ENCODE data around the gene DIPK1B. TPM values are rescaled to one million over a fixed set of nuclear protein-coding genes. Genes with fewer than 3 reads are reported as not detected.

DIPK1B gene
- total and polyA plus RNA-seq, 2 experiments from 2014 or later: 18.7 to 60.0 TPM

GRCh38 chr9:136762915-136763648 lies 50.7 kb downstream of the DIPK1B start:
- Mint-ChIP-seq H3K27me3 (ENCODE audit: insufficient read depth, low read depth, poor library complexity) (peaks cover 6% of the 10 kb centered on the region), H3K4me3 (peak overlapping the region; percentile 57; the same call in 2 of the 3 replicates), H3K36me3 (ENCODE audit: low read depth) (peaks cover 3% of the 10 kb centered on the region; the same call in 2 of the 3 replicates), H3K27ac (no peak overlapping the region), H3K9me3 (peaks cover 13% of the 10 kb centered on the region), H3K4me1 (peaks cover 13% of the 10 kb centered on the region)
- Histone ChIP-seq H4K20me1 (replicated peaks; ENCODE audit: insufficient read depth) (no peaks in the 10 kb centered on the region), H3K4me3 (peak overlapping the region; percentile 51), H3K4me1 (ENCODE audit: insufficient read depth) (no peaks in the 10 kb centered on the region), H3K79me2 (replicated peaks; ENCODE audit: insufficient read depth) (no peaks in the 10 kb centered on the region), H3K9me2 (ENCODE audit: insufficient read depth) (no peaks in the 10 kb centered on the region), H3F3A (replicated peaks; ENCODE audit: low read depth) (0 out of 2 replicates have a peak, but pooled peaks cover 5% of the 10 kb centered on the region), H3K36me3 (ENCODE audit: insufficient read depth) (no peaks in the 10 kb centered on the region), H3K27ac (ENCODE audit: low read depth) (no peak overlapping the region), H2AFZ (peak overlapping the region; percentile 80; the same call in 1 of the 2 replicates), H3K27me3 (ENCODE audit: insufficient read depth) (no peaks in the 10 kb centered on the region), H3K4me2 (peak overlapping the region; percentile 76; the same call in 1 of the 2 replicates)
- ATAC-seq: peak; percentile 78
- DNase-seq (ENCODE audit: low spot score): peak; percentile 96
- TF ChIP-seq POLR2AphosphoS5 (IDR thresholded peaks at IDR 0.05; ENCODE audit: low read depth) (peak; percentile 93), ZNF462 (CRISPR knock-in tag; IDR thresholded peaks at IDR 0.05) (no peak), STAT1 (IDR thresholded peaks at IDR 0.05; ENCODE audit: unreplicated experiment) (no peak), EZH2 (IDR thresholded peaks at IDR 0.05; ENCODE audit: low read depth, unreplicated experiment) (no peak), ZNF114 (CRISPR knock-in tag; IDR thresholded peaks at IDR 0.05) (no peak), CTCF (conservative IDR thresholded peaks at IDR 0.05; ENCODE audit: low read depth in 2 of 2) (peak in 1 of 2 experiments; percentile 49; a peak in 1 of 4 replicates), CREB1 (CRISPR knock-in tag; IDR thresholded peaks at IDR 0.05; ENCODE audit: low read depth) (0 out of 2 replicates have a peak, but pooled peaks have one; percentile 6)

All from GM23338 (cell line).